ENCODE measurements around the gene NUCKS1.

The NUCKS1 gene

GRCh38 chr1:205709059-205709398 lies 41.0 kb downstream of the NUCKS1 start:
- H3K4me3 Mint-ChIP-seq = no peak overlapping the region
- no peaks in the 10 kb centered on the region for H3K27me3 Mint-ChIP-seq (ENCODE audit: low read depth)
- H3K9me3 Mint-ChIP-seq = no peaks in the 10 kb centered on the region
- H3K4me1 Mint-ChIP-seq (ENCODE audit: low read depth) = peaks cover 20% of the 10 kb centered on the region
- peaks cover 19% of the 10 kb centered on the region for H3K36me3 Mint-ChIP-seq (ENCODE audit: low read depth)
- H3K27ac Mint-ChIP-seq = no peak overlapping the region

GRCh38 chr1:205706601-205707502 lies 43.1 kb downstream of the NUCKS1 start:
- no peaks in the 10 kb centered on the region for H3K27me3 Mint-ChIP-seq (ENCODE audit: low read depth)
- H3K27ac Mint-ChIP-seq = no peak overlapping the region
- H3K4me3 Mint-ChIP-seq = no peak overlapping the region
- H3K4me1 Mint-ChIP-seq (ENCODE audit: low read depth) = peaks cover 20% of the 10 kb centered on the region
- H3K9me3 Mint-ChIP-seq = no peaks in the 10 kb centered on the region
- H3K36me3 Mint-ChIP-seq (ENCODE audit: low read depth) = peaks cover 26% of the 10 kb centered on the region

GRCh38 chr1:205704903-205705302 lies 45.1 kb downstream of the NUCKS1 start:
- Mint-ChIP-seq H3K27ac (no peak overlapping the region), H3K9me3 (no peaks in the 10 kb centered on the region), H3K4me1 (ENCODE audit: low read depth) (peaks cover 11% of the 10 kb centered on the region), H3K4me3 (no peak overlapping the region), H3K27me3 (ENCODE audit: low read depth) (no peaks in the 10 kb centered on the region), H3K36me3 (ENCODE audit: low read depth) (peaks cover 21% of the 10 kb centered on the region)

GRCh38 chr1:205703072-205703471 lies 46.9 kb downstream of the NUCKS1 start:
- Mint-ChIP-seq H3K36me3 (ENCODE audit: low read depth) (peaks cover 12% of the 10 kb centered on the region), H3K4me3 (no peak overlapping the region), H3K27me3 (ENCODE audit: low read depth) (no peaks in the 10 kb centered on the region), H3K9me3 (no peaks in the 10 kb centered on the region), H3K4me1 (ENCODE audit: low read depth) (peaks cover 9% of the 10 kb centered on the region), H3K27ac (no peak overlapping the region)

- Mint-ChIP-seq H3K4me1 (ENCODE audit: low read depth) (peaks cover 5% of the 10 kb centered on the region), H3K27me3 (ENCODE audit: low read depth) (peaks cover 7% of the 10 kb centered on the region), H3K9me3 (no peaks in the 10 kb centered on the region), H3K27ac (no peak overlapping the region), H3K36me3 (ENCODE audit: low read depth) (peaks cover 12% of the 10 kb centered on the region), H3K4me3 (no peak overlapping the region)
Observed at GRCh38 chr1:205701891-205702290, 48.1 kb downstream of the NUCKS1 start.

- Mint-ChIP-seq H3K4me3 (no peak overlapping the region), H3K36me3 (ENCODE audit: low read depth) (peaks cover 12% of the 10 kb centered on the region), H3K9me3 (no peaks in the 10 kb centered on the region), H3K27ac (no peak overlapping the region), H3K27me3 (ENCODE audit: low read depth) (peaks cover 12% of the 10 kb centered on the region), H3K4me1 (ENCODE audit: low read depth) (peaks cover 3% of the 10 kb centered on the region)
Observed at GRCh38 chr1:205701420-205701819, 48.6 kb downstream of the NUCKS1 start.

GRCh38 chr1:205700865-205701401 lies 49.0 kb downstream of the NUCKS1 start:
- no peaks in the 10 kb centered on the region for H3K9me3 Mint-ChIP-seq
- H3K36me3 Mint-ChIP-seq (ENCODE audit: low read depth) = peaks cover 12% of the 10 kb centered on the region
- peaks cover 15% of the 10 kb centered on the region for H3K27me3 Mint-ChIP-seq (ENCODE audit: low read depth)
- peaks cover 3% of the 10 kb centered on the region for H3K4me1 Mint-ChIP-seq (ENCODE audit: low read depth)
- no peak overlapping the region for H3K4me3 Mint-ChIP-seq
- H3K27ac Mint-ChIP-seq = no peak overlapping the region

- H3K27me3 Mint-ChIP-seq (ENCODE audit: low read depth) = peaks cover 19% of the 10 kb centered on the region
- H3K9me3 Mint-ChIP-seq = no peaks in the 10 kb centered on the region
- peaks cover 11% of the 10 kb centered on the region for H3K36me3 Mint-ChIP-seq (ENCODE audit: low read depth)
- no peak overlapping the region for H3K27ac Mint-ChIP-seq
- H3K4me1 Mint-ChIP-seq (ENCODE audit: low read depth) = no peaks in the 10 kb centered on the region
- H3K4me3 Mint-ChIP-seq = no peak overlapping the region
Observed at GRCh38 chr1:205699416-205699815, 50.6 kb downstream of the NUCKS1 start.

GRCh38 chr1:205698921-205699320 lies 51.1 kb downstream of the NUCKS1 start:
- peaks cover 19% of the 10 kb centered on the region for H3K27me3 Mint-ChIP-seq (ENCODE audit: low read depth)
- peaks cover 9% of the 10 kb centered on the region for H3K36me3 Mint-ChIP-seq (ENCODE audit: low read depth)
- H3K4me3 Mint-ChIP-seq = no peak overlapping the region
- no peaks in the 10 kb centered on the region for H3K4me1 Mint-ChIP-seq (ENCODE audit: low read depth)
- H3K27ac Mint-ChIP-seq = no peak overlapping the region
- H3K9me3 Mint-ChIP-seq = no peaks in the 10 kb centered on the region

- Mint-ChIP-seq H3K27ac (no peak overlapping the region), H3K4me1 (ENCODE audit: low read depth) (peaks cover 2% of the 10 kb centered on the region), H3K4me3 (no peak overlapping the region), H3K27me3 (ENCODE audit: low read depth) (peaks cover 19% of the 10 kb centered on the region), H3K9me3 (no peaks in the 10 kb centered on the region), H3K36me3 (ENCODE audit: low read depth) (no peaks in the 10 kb centered on the region)
Observed at GRCh38 chr1:205693421-205693991, 56.5 kb downstream of the NUCKS1 start.

GRCh38 chr1:205692423-205692822 lies 57.6 kb downstream of the NUCKS1 start:
- Mint-ChIP-seq H3K36me3 (ENCODE audit: low read depth) (no peaks in the 10 kb centered on the region), H3K4me3 (no peak overlapping the region), H3K4me1 (ENCODE audit: low read depth) (peaks cover 2% of the 10 kb centered on the region), H3K27ac (no peak overlapping the region), H3K9me3 (no peaks in the 10 kb centered on the region), H3K27me3 (ENCODE audit: low read depth) (peaks cover 20% of the 10 kb centered on the region)

- Mint-ChIP-seq H3K9me3 (no peaks in the 10 kb centered on the region), H3K27me3 (ENCODE audit: low read depth) (peaks cover 11% of the 10 kb centered on the region), H3K4me3 (no peak overlapping the region), H3K36me3 (ENCODE audit: low read depth) (no peaks in the 10 kb centered on the region), H3K4me1 (ENCODE audit: low read depth) (peaks cover 2% of the 10 kb centered on the region), H3K27ac (no peak overlapping the region)
Observed at GRCh38 chr1:205690122-205690756, 59.7 kb downstream of the NUCKS1 start.

GRCh38 chr1:205689479-205689878 lies 60.5 kb downstream of the NUCKS1 start:
- Mint-ChIP-seq H3K4me1 (ENCODE audit: low read depth) (peaks cover 2% of the 10 kb centered on the region), H3K36me3 (ENCODE audit: low read depth) (no peaks in the 10 kb centered on the region), H3K27me3 (ENCODE audit: low read depth) (peaks cover 7% of the 10 kb centered on the region)

GRCh38 chr1:205688171-205689080 lies 61.6 kb downstream of the NUCKS1 start:
- no peaks in the 10 kb centered on the region for H3K9me3 Mint-ChIP-seq
- H3K4me3 Mint-ChIP-seq = no peak overlapping the region
- peaks cover under 1% of the 10 kb centered on the region for H3K4me1 Mint-ChIP-seq (ENCODE audit: low read depth)
- no peaks in the 10 kb centered on the region for H3K36me3 Mint-ChIP-seq (ENCODE audit: low read depth)
- H3K27ac Mint-ChIP-seq = no peak overlapping the region
- peaks cover 8% of the 10 kb centered on the region for H3K27me3 Mint-ChIP-seq (ENCODE audit: low read depth)

More at GRCh38 chr1:205689479-205689878, 60.5 kb downstream of the NUCKS1 start:
- no peak overlapping the region for H3K27ac Mint-ChIP-seq
- H3K9me3 Mint-ChIP-seq = no peaks in the 10 kb centered on the region
- no peak overlapping the region for H3K4me3 Mint-ChIP-seq

Data from T-helper 1 cell treated with Interleukin-12 subunit alpha and Interleukin-12 subunit beta and Interleukin-4 antibody, amounts not matched to agents 30 μg/mL and 1 μg/mL, for 36 hours (primary cell).